NCI-H1436 (cell line): Measurements from ENCODE around the gene STRAP.

ENCODE experiments used
- DNase-seq: peaks from one replicate; lab custom pipeline; 2025; lab: John Stamatoyannopoulos, UW

Gene STRAP, protein sequence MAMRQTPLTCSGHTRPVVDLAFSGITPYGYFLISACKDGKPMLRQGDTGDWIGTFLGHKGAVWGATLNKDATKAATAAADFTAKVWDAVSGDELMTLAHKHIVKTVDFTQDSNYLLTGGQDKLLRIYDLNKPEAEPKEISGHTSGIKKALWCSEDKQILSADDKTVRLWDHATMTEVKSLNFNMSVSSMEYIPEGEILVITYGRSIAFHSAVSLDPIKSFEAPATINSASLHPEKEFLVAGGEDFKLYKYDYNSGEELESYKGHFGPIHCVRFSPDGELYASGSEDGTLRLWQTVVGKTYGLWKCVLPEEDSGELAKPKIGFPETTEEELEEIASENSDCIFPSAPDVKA

GRCh38 chr12:15882118-15882971 is at the start of gene STRAP:
TSS of gene STRAP (plus strand) at chr12:15882387. CDS start at chr12:15882708, 321 bp downstream.
- peak; percentile 93 for DNase-seq

- no peak for DNase-seq
These were observed 47.6 kb upstream of the STRAP start for GRCh38 chr12:15834575-15834974.

- no peak for DNase-seq
These were observed 44.9 kb upstream of the STRAP start for GRCh38 chr12:15837141-15837790.

DNA sequence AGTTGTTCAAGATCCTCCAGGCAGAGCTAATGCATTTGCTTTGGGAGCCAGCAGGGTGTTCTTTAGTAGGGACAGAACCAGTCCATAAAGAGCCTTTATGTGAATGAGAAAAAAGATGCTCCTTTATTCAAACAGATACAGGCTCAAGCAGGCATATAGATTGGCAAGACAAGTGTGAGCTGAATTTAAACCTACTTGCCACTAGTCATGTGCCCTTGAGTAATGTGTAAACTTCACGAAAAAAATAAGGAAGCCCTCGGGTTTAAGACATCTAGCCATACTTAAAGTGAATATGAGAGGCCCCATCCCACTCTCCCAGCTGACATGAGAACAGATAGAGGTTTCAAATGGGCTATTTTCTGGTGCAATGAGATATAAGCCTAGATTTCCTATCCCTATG is 43.1 kb upstream of the STRAP start:
- no peak for DNase-seq

DNA sequence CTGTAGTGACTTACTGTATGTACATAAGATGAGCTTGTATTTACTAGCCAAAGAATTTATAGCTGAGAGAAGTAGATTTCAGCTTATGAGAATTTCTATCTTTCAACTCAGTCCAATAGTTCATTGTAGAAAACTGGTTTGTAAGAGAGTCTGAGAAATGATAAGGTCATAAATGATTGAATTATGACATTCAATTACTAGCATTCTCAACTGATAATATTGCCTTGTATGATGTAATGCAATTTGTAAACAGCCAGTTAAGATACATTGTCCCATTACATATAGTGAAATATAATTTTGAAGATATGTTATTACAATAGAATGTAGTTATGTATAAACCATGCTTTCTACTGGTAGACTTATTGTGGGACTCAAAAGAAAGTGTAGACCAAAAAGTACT is 42.5 kb upstream of the STRAP start:
- DNase-seq = no peak

GRCh38 chr12:15842108-15842507 is 40.1 kb upstream of the STRAP start:
- DNase-seq = no peak

GRCh38 chr12:15846887-15847286 is 35.3 kb upstream of the STRAP start:
- no peak for DNase-seq

- DNase-seq = no peak
These were observed 33.6 kb upstream of the STRAP start for GRCh38 chr12:15848606-15849005.

GRCh38 chr12:15851045-15851620 is 31.1 kb upstream of the STRAP start:
- no peak for DNase-seq

DNA sequence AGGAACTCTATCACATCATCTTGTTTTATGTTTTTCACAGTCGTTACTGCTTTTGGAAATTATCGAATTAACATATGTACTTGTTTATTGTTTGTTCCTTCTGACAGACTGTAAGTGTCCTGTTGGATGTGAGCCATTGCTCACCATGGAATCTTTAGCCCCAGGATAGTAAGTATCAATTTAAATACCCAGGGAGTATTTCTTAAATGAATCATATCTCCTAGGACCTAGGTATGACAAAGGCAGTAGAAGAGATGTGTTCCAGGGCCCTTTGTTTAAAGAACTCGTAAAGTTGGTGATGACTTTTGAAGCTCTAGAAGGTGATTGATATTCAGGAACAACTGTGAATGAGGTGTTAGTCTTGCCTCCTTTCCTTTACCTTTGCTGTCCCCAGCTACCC is 30.3 kb upstream of the STRAP start:
- no peak for DNase-seq

GRCh38 chr12:15852383-15852782 is 29.8 kb upstream of the STRAP start:
- DNase-seq = no peak

DNA sequence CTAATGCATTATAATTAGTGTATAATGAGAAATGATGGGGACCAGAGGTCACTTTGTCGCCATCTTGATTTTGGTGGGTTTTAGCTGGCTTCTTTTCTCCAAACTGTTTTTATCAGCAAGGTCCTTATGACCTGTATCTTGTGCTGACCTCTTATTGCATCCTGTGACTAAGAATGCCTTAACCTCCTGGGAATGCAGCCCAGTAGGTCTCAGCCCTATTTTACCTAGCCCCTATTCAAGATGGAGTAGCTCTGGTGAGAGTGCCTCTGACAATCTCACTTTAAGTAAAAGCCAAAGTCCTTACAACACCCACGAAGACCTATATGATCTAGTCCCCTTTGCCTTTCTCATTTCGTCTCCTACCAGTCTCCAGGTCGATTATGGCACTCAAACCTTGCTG is 28.3 kb upstream of the STRAP start:
- DNase-seq = no peak

DNA sequence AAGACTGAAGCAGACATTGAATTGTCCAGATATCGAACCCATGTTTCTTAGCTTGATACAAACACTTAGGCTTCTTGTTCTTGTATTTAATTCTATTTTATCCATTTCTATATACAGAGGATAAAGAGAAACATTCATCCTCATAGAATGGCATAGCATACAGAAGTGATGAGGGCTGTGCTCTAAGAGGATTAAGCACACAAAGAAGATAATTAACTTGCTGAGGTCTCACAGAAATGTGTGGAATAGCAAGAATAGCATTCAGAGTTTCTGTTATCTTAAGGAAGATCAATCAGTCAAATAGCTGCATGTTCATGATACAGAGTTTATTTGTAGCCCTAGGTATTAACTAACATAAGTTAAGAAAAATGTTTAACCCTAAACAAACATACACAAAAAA is 27.3 kb upstream of the STRAP start:
- DNase-seq = no peak

- no peak for DNase-seq
These were observed 26.5 kb upstream of the STRAP start for GRCh38 chr12:15855646-15856045.

DNA sequence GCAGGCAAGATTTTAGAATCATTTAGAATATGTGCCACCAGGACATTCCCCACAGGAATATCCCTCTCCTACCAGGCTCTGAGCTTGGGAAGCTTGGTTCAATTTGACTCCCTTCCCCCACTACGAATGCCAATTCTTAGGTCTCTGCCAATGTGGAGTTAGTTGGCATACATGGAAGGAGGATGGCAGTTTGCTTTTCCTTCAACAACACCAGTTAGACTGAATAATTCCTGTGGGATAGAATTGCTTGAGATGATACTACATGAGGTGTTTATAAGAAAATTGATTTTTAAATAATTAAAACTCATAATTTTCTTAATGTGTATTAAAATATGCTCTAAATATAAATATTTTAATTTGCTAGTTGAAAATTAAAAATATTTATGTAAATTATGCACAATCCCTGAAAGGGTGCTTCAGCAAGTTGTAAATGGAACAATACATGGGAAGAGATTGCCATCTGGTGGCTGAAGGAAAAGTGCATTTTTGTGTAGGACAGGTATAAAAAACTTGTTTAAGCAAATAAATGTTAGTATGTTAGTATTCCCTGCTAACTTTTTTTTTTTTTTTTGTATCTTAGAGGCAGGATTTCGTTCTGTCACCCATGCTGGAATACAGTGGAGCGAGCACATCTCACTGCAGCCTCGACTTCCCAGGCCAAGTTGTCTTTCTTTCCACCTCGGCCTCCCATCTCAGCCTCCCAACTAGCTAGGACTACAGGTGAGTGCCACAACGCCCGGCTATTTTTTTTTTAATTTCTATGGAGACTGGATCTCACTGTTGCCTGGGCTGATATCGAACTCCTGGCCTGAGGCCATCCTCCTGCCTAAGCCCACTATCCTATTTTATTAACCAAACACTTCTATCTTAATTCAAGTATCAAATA is 25.8 kb upstream of the STRAP start:
- peak; percentile 55 for DNase-seq

DNA sequence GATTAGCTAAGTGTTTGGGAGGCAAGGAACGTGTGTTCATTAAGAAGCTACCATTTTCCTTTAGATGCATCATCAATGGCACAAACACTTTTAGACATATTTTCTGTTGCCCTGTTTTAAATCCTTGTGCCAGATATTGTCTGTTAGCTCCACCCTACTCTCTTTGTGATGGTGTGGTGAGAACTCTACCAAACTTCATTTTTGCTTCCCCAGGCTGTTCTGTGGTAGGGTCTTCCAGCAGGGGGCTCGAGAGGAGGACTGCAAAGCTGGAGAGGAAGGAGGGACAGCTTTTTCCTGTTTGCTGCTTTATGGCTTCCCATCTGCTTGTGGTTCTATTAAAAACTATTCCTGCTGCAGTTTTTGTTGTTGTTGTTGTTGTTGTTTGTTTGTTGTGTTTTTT is 23.8 kb upstream of the STRAP start:
- no peak for DNase-seq

DNA sequence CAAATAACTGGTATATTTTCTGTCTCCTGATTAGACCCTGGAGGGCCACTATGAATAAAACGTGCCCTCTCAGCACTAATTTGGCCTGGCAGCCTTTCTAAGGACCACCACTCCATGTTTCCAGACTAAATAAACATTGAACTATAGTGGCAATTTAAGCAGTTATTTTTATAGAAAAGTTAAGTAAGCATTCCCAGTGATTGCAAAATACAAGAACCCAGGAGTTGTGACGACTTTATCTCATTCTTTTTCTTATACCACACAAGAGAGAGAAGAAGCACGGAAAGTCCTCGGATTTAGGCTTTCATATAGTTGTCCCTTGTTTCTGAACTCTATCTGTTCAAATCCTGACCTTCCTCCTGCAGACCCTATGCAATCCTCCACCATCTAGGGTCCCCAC is 23.1 kb upstream of the STRAP start:
- DNase-seq = no peak

- no peak for DNase-seq
These were observed 20.8 kb upstream of the STRAP start for GRCh38 chr12:15861404-15861803.

DNA sequence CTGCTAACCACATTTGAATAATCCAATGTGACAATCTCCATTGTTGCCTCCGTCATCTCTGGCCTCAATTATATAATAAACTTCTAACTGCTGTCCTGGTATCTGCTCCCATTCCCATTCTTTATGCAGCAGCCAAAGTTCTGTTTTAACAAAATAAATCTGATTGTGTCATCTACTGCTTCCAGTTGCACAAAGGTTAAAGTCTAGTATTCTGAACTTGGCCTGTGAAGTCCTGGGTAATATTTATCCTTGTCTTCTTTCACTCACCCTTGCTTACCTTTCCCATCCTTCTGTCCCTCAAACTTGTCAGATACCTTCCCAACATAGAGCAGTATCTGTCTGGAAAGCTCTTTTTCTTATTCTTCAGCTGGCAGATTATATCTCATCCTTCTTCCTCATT is 19.3 kb upstream of the STRAP start:
- no peak for DNase-seq

- DNase-seq = no peak
These were observed 18.8 kb upstream of the STRAP start for GRCh38 chr12:15863372-15863771.

DNA sequence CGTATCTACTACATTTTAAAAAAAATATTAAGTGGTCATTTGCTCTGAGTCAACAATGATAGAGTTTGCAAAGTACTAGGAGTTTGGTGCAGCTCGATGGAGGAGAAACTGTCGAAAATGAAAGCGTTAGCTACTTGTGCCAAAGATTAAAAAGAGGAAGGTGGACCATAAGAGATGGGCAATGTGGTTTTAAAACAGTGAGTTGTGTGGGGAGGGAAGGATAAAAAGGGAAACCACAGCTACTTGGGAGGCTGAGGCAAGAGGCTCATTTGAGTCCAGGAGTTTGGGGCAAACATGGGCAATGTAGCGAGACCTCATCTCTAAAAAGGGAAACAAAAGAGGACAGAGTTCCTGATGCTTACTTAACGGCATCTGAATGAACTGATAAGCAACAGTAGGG is 18.2 kb upstream of the STRAP start:
- no peak for DNase-seq

DNA sequence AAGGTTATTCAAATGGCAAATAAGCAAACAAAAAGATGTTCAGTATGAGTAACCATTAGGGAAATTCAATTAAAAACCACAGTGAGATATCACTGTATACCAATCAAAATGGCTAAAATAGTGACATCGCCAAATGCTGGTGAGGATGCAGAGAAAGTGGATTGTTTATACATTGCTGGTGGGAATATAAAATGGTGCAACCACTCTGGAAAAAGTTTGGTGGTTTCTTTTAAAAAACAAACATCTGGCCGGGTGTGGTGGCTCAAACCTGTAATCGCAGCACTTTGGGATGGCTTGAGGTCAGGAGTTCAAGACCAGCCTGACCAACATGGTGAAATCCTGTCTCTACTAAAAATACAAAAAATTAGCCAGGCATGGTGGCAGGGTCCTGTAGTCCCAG is 14.0 kb upstream of the STRAP start:
- no peak for DNase-seq
